GM18505 (cell line): ENCODE data around the gene RNU6-1.

ENCODE experiments used
- ATAC-seq: cut with Tn5 transposase; IDR thresholded peaks from one replicate; pipeline ENCODE4 v1.9.1; 2021; ENCODE audit not compliant: unreplicated experiment
- POLR2A ChIP-seq: IDR thresholded peaks from 4 replicates; pipeline ENCODE4 v1.6.1; 2011; ENCODE audit warnings: borderline replicate concordance; ENCODE audit not compliant: insufficient read depth, insufficient read length; ENCODE audit errors: extremely low read depth

RNU6-1 gene

GRCh38 chr15:67824197-67824968 is 15.5 kb downstream of the RNU6-1 start:
- TF ChIP-seq POLR2A: no peak
- no peak for ATAC-seq

- ATAC-seq: no peak
Observed at GRCh38 chr15:67823314-67824196, 16.3 kb downstream of the RNU6-1 start.

GRCh38 chr15:67822537-67823313 is 17.1 kb downstream of the RNU6-1 start:
- ATAC-seq: no peak
- no peak for TF ChIP-seq POLR2A

More at GRCh38 chr15:67823314-67824196, 16.3 kb downstream of the RNU6-1 start:
- TF ChIP-seq POLR2A: no peak

- no peak for TF ChIP-seq POLR2A
- no peak for ATAC-seq
Observed at GRCh38 chr15:67821784-67822440, 17.9 kb downstream of the RNU6-1 start.

- no peak for ATAC-seq
- TF ChIP-seq POLR2A: no peak
Observed at GRCh38 chr15:67820992-67821783, 18.7 kb downstream of the RNU6-1 start.

- TF ChIP-seq POLR2A: no peak
- no peak for ATAC-seq
Observed at GRCh38 chr15:67820122-67820991, 19.5 kb downstream of the RNU6-1 start.

- ATAC-seq: no peak
- no peak for TF ChIP-seq POLR2A
Observed at GRCh38 chr15:67819636-67820035, 20.2 kb downstream of the RNU6-1 start.

GRCh38 chr15:67818464-67818863 is 21.4 kb downstream of the RNU6-1 start:
- ATAC-seq: no peak

GRCh38 chr15:67816668-67817067 is 23.2 kb downstream of the RNU6-1 start:
- TF ChIP-seq POLR2A: no peak

More at GRCh38 chr15:67818464-67818863, 21.4 kb downstream of the RNU6-1 start:
- no peak for TF ChIP-seq POLR2A

GRCh38 chr15:67815036-67815592 is 24.7 kb downstream of the RNU6-1 start:
- ATAC-seq: no peak
- TF ChIP-seq POLR2A: no peak

More at GRCh38 chr15:67816668-67817067, 23.2 kb downstream of the RNU6-1 start:
- no peak for ATAC-seq

- no peak for TF ChIP-seq POLR2A
- ATAC-seq: no peak
Observed at GRCh38 chr15:67813104-67813634, 26.7 kb downstream of the RNU6-1 start.

- TF ChIP-seq POLR2A: no peak
- no peak for ATAC-seq
Observed at GRCh38 chr15:67812241-67812644, 27.6 kb downstream of the RNU6-1 start.
